Effector memory CD4-positive, alpha-beta T cell (primary cell): ENCODE results near the gene IQCN.
A peak's percentile ranks its signal among the peaks of the same experiment; 100 is the strongest.

Experiments
- DNase-seq, 3 donors: peaks; one replicate each; pipeline ENCODE4 v3.0.0-alpha.2; 2020
- H3K27ac ChIP-seq: 2 replicates; pipeline ENCODE4 v1.7.0; 2013; ENCODE audit warnings: mild to moderate bottlenecking, low read length, moderate library complexity; ENCODE audit not compliant: insufficient read depth, poor library complexity, severe bottlenecking
- H3K27me3 ChIP-seq: replicated peaks from 2 replicates; pipeline ENCODE4 v1.7.0; 2013; ENCODE audit warnings: mild to moderate bottlenecking, low read length; ENCODE audit not compliant: insufficient read depth, control insufficient read depth, poor library complexity, severe bottlenecking
- H3K36me3 ChIP-seq: 2 replicates; pipeline ENCODE4 v1.7.0; 2013; ENCODE audit warnings: mild to moderate bottlenecking, low read length, moderate library complexity; ENCODE audit not compliant: control insufficient read depth, insufficient read depth
- H3K4me1 ChIP-seq: 2 replicates; pipeline ENCODE4 v1.7.0; 2013; ENCODE audit warnings: low read length, mild to moderate bottlenecking; ENCODE audit not compliant: control insufficient read depth, insufficient read depth, poor library complexity, severe bottlenecking
- H3K4me3 ChIP-seq: 2 replicates; pipeline ENCODE4 v1.7.0; 2013; ENCODE audit warnings: low read length, low read depth, mild to moderate bottlenecking; ENCODE audit not compliant: insufficient read depth, poor library complexity, severe bottlenecking
- H3K9me3 ChIP-seq: 2 replicates; pipeline ENCODE4 v1.7.0; 2013; ENCODE audit warnings: mild to moderate bottlenecking, low read length, moderate library complexity; ENCODE audit not compliant: control insufficient read depth

Gene IQCN

GRCh38 chr19:18231775-18232174, 42.5 kb downstream of the IQCN start:
- no peaks in the 10 kb centered on the region for H3K4me1 ChIP-seq
- H3K27ac ChIP-seq = no peak overlapping the region
- DNase-seq = no peak
- no peak overlapping the region for H3K4me3 ChIP-seq
- peaks cover 50% of the 10 kb centered on the region for H3K27me3 ChIP-seq
- no peaks in the 10 kb centered on the region for H3K36me3 ChIP-seq
- H3K9me3 ChIP-seq = no peaks in the 10 kb centered on the region

- H3K4me3 ChIP-seq = no peak overlapping the region
- H3K27ac ChIP-seq = no peak overlapping the region
- H3K36me3 ChIP-seq = no peaks in the 10 kb centered on the region
- H3K27me3 ChIP-seq = peaks cover 56% of the 10 kb centered on the region
- peaks cover 3% of the 10 kb centered on the region for H3K4me1 ChIP-seq
- no peaks in the 10 kb centered on the region for H3K9me3 ChIP-seq
- no peak for DNase-seq
Observed at GRCh38 chr19:18230941-18231734, 43.1 kb downstream of the IQCN start.

- Histone ChIP-seq H3K27me3 (peaks cover 66% of the 10 kb centered on the region), H3K9me3 (no peaks in the 10 kb centered on the region), H3K27ac (no peak overlapping the region), H3K36me3 (no peaks in the 10 kb centered on the region), H3K4me1 (peaks cover 15% of the 10 kb centered on the region), H3K4me3 (no peak overlapping the region)
- no peak for DNase-seq
Observed at GRCh38 chr19:18229915-18230314, 44.3 kb downstream of the IQCN start.

GRCh38 chr19:18229474-18229873, 44.8 kb downstream of the IQCN start:
- Histone ChIP-seq H3K4me3 (no peak overlapping the region), H3K27me3 (peaks cover 68% of the 10 kb centered on the region)
- DNase-seq = no peak

GRCh38 chr19:18227781-18228271, 46.4 kb downstream of the IQCN start:
- no peak for DNase-seq
- peaks cover 55% of the 10 kb centered on the region for H3K27me3 ChIP-seq
- H3K4me1 ChIP-seq = peaks cover 24% of the 10 kb centered on the region
- H3K9me3 ChIP-seq = no peaks in the 10 kb centered on the region
- no peak overlapping the region for H3K4me3 ChIP-seq
- H3K27ac ChIP-seq = no peak overlapping the region
- no peaks in the 10 kb centered on the region for H3K36me3 ChIP-seq

More at GRCh38 chr19:18229474-18229873, 44.8 kb downstream of the IQCN start:
- Histone ChIP-seq H3K9me3 (no peaks in the 10 kb centered on the region), H3K27ac (no peak overlapping the region), H3K36me3 (no peaks in the 10 kb centered on the region), H3K4me1 (peaks cover 19% of the 10 kb centered on the region)

- DNase-seq = no peak
- no peak overlapping the region for H3K27ac ChIP-seq
- H3K9me3 ChIP-seq = no peaks in the 10 kb centered on the region
- peaks cover 24% of the 10 kb centered on the region for H3K4me1 ChIP-seq
- peaks cover 49% of the 10 kb centered on the region for H3K27me3 ChIP-seq
- no peaks in the 10 kb centered on the region for H3K36me3 ChIP-seq
- no peak overlapping the region for H3K4me3 ChIP-seq
Observed at GRCh38 chr19:18226956-18227780, 47.1 kb downstream of the IQCN start.

- DNase-seq = no peak
- Histone ChIP-seq H3K9me3 (no peaks in the 10 kb centered on the region), H3K4me1 (peaks cover 24% of the 10 kb centered on the region), H3K36me3 (no peaks in the 10 kb centered on the region), H3K27me3 (peaks cover 42% of the 10 kb centered on the region), H3K27ac (no peak within 1 kb of the TSS), H3K4me3 (no peak within 1 kb of the TSS)
Observed at GRCh38 chr19:18225702-18226468, 48.4 kb downstream of the IQCN start, which contains the start of gene PDE4C. TSS of gene PDE4C (minus strand) at chr19:18226438. CDS start at chr19:18226415, 23 bp downstream.

GRCh38 chr19:18225355-18225701, 48.9 kb downstream of the IQCN start:
- no peak overlapping the region for H3K4me3 ChIP-seq

GRCh38 chr19:18224525-18225354, 49.5 kb downstream of the IQCN start:
- H3K4me3 ChIP-seq = peak overlapping the region; percentile 48
- no peaks in the 10 kb centered on the region for H3K9me3 ChIP-seq
- H3K27me3 ChIP-seq = peaks cover 41% of the 10 kb centered on the region
- DNase-seq = peak; percentile 59 to 75 (median 66)
- H3K36me3 ChIP-seq = no peaks in the 10 kb centered on the region
- peaks cover 24% of the 10 kb centered on the region for H3K4me1 ChIP-seq
- no peak overlapping the region for H3K27ac ChIP-seq

More at GRCh38 chr19:18225355-18225701, 48.9 kb downstream of the IQCN start:
- H3K4me1 ChIP-seq = peaks cover 24% of the 10 kb centered on the region
- H3K27ac ChIP-seq = no peak overlapping the region
- H3K9me3 ChIP-seq = no peaks in the 10 kb centered on the region
- no peak for DNase-seq
- no peaks in the 10 kb centered on the region for H3K36me3 ChIP-seq
- H3K27me3 ChIP-seq = peaks cover 42% of the 10 kb centered on the region
